ENCODE data around the gene NRAP.
"Not testable (repeated sequence)": the region's sequence is repeated elsewhere in the genome, so short reads cannot be mapped to it uniquely, and the experiment has no call there.

NRAP gene

GRCh38 chr10:113656896-113657295 is 6.9 kb downstream of the NRAP start:
- H3K36me3 ChIP-seq (ENCODE audit: insufficient read depth, low read length), result no peaks in the 10 kb centered on the region
- H3K27ac ChIP-seq (ENCODE audit: low read depth, low read length), result no peak overlapping the region
- no peaks in the 10 kb centered on the region for H3K4me1 ChIP-seq (ENCODE audit: control insufficient read depth, insufficient read depth, low read length, unreplicated experiment)
- H3K4me3 ChIP-seq (ENCODE audit: low read depth, low read length), result no peak overlapping the region
- H3K27me3 ChIP-seq (ENCODE audit: insufficient read depth, low read length), result peaks cover 60% of the 10 kb centered on the region
- no peaks in the 10 kb centered on the region for H3K79me2 ChIP-seq (ENCODE audit: control insufficient read depth, insufficient read depth, low read length, unreplicated experiment)
- H2AFZ ChIP-seq (ENCODE audit: low read length, unreplicated experiment), result no peak overlapping the region

GRCh38 chr10:113652456-113652855 is 11.4 kb downstream of the NRAP start:
- H3K27me3 ChIP-seq (ENCODE audit: insufficient read depth, low read length), result peaks cover 45% of the 10 kb centered on the region
- not testable (repeated sequence) for H3K27ac ChIP-seq (ENCODE audit: low read depth, low read length); H3K4me3 ChIP-seq (ENCODE audit: low read depth, low read length); H3K4me1 ChIP-seq (ENCODE audit: control insufficient read depth, insufficient read depth, low read length, unreplicated experiment); H3K79me2 ChIP-seq (ENCODE audit: control insufficient read depth, insufficient read depth, low read length, unreplicated experiment); H2AFZ ChIP-seq (ENCODE audit: low read length, unreplicated experiment); H3K36me3 ChIP-seq (ENCODE audit: insufficient read depth, low read length)

GRCh38 chr10:113651898-113652297 is 11.9 kb downstream of the NRAP start:
- H3K27ac ChIP-seq (ENCODE audit: low read depth, low read length), result no peak overlapping the region
- no peak overlapping the region for H2AFZ ChIP-seq (ENCODE audit: low read length, unreplicated experiment)
- H3K4me1 ChIP-seq (ENCODE audit: control insufficient read depth, insufficient read depth, low read length, unreplicated experiment), result no peaks in the 10 kb centered on the region
- H3K79me2 ChIP-seq (ENCODE audit: control insufficient read depth, insufficient read depth, low read length, unreplicated experiment), result no peaks in the 10 kb centered on the region
- H3K27me3 ChIP-seq (ENCODE audit: insufficient read depth, low read length), result peaks cover 39% of the 10 kb centered on the region
- no peaks in the 10 kb centered on the region for H3K36me3 ChIP-seq (ENCODE audit: insufficient read depth, low read length)
- H3K4me3 ChIP-seq (ENCODE audit: low read depth, low read length), result no peak overlapping the region

GRCh38 chr10:113651021-113651420 is 12.8 kb downstream of the NRAP start:
- Histone ChIP-seq H3K36me3 (ENCODE audit: insufficient read depth, low read length) (no peaks in the 10 kb centered on the region), H3K4me3 (ENCODE audit: low read depth, low read length) (no peak overlapping the region), H2AFZ (ENCODE audit: low read length, unreplicated experiment) (no peak overlapping the region), H3K79me2 (ENCODE audit: control insufficient read depth, insufficient read depth, low read length, unreplicated experiment) (no peaks in the 10 kb centered on the region), H3K27me3 (ENCODE audit: insufficient read depth, low read length) (peaks cover 34% of the 10 kb centered on the region), H3K27ac (ENCODE audit: low read depth, low read length) (no peak overlapping the region), H3K4me1 (ENCODE audit: control insufficient read depth, insufficient read depth, low read length, unreplicated experiment) (no peaks in the 10 kb centered on the region)

GRCh38 chr10:113650172-113650571 is 13.7 kb downstream of the NRAP start:
- H3K4me3 ChIP-seq (ENCODE audit: low read depth, low read length), result no peak overlapping the region
- no peaks in the 10 kb centered on the region for H3K36me3 ChIP-seq (ENCODE audit: insufficient read depth, low read length)
- H3K79me2 ChIP-seq (ENCODE audit: control insufficient read depth, insufficient read depth, low read length, unreplicated experiment), result no peaks in the 10 kb centered on the region
- no peaks in the 10 kb centered on the region for H3K4me1 ChIP-seq (ENCODE audit: control insufficient read depth, insufficient read depth, low read length, unreplicated experiment)
- H2AFZ ChIP-seq (ENCODE audit: low read length, unreplicated experiment), result no peak overlapping the region
- no peak overlapping the region for H3K27ac ChIP-seq (ENCODE audit: low read depth, low read length)
- peaks cover 34% of the 10 kb centered on the region for H3K27me3 ChIP-seq (ENCODE audit: insufficient read depth, low read length)

- H3K27me3 ChIP-seq (ENCODE audit: insufficient read depth, low read length), result peaks cover 23% of the 10 kb centered on the region
- no peaks in the 10 kb centered on the region for H3K36me3 ChIP-seq (ENCODE audit: insufficient read depth, low read length)
- no peak overlapping the region for H3K27ac ChIP-seq (ENCODE audit: low read depth, low read length)
- H3K79me2 ChIP-seq (ENCODE audit: control insufficient read depth, insufficient read depth, low read length, unreplicated experiment), result no peaks in the 10 kb centered on the region
- H3K4me3 ChIP-seq (ENCODE audit: low read depth, low read length), result no peak overlapping the region
- no peaks in the 10 kb centered on the region for H3K4me1 ChIP-seq (ENCODE audit: control insufficient read depth, insufficient read depth, low read length, unreplicated experiment)
- H2AFZ ChIP-seq (ENCODE audit: low read length, unreplicated experiment), result no peak overlapping the region
Observed at GRCh38 chr10:113648478-113648877, 15.4 kb downstream of the NRAP start.

- Histone ChIP-seq H3K27me3 (ENCODE audit: insufficient read depth, low read length) (peaks cover 21% of the 10 kb centered on the region), H3K27ac (ENCODE audit: low read depth, low read length) (no peak overlapping the region), H3K4me3 (ENCODE audit: low read depth, low read length) (no peak overlapping the region), H3K36me3 (ENCODE audit: insufficient read depth, low read length) (no peaks in the 10 kb centered on the region), H3K79me2 (ENCODE audit: control insufficient read depth, insufficient read depth, low read length, unreplicated experiment) (no peaks in the 10 kb centered on the region), H3K4me1 (ENCODE audit: control insufficient read depth, insufficient read depth, low read length, unreplicated experiment) (no peaks in the 10 kb centered on the region), H2AFZ (ENCODE audit: low read length, unreplicated experiment) (no peak overlapping the region)
Observed at GRCh38 chr10:113647812-113648211, 16.0 kb downstream of the NRAP start.

- H3K79me2 ChIP-seq (ENCODE audit: control insufficient read depth, insufficient read depth, low read length, unreplicated experiment), result no peaks in the 10 kb centered on the region
- no peaks in the 10 kb centered on the region for H3K4me1 ChIP-seq (ENCODE audit: control insufficient read depth, insufficient read depth, low read length, unreplicated experiment)
- no peak overlapping the region for H2AFZ ChIP-seq (ENCODE audit: low read length, unreplicated experiment)
- no peak overlapping the region for H3K27ac ChIP-seq (ENCODE audit: low read depth, low read length)
- H3K36me3 ChIP-seq (ENCODE audit: insufficient read depth, low read length), result no peaks in the 10 kb centered on the region
- H3K4me3 ChIP-seq (ENCODE audit: low read depth, low read length), result no peak overlapping the region
- peaks cover 25% of the 10 kb centered on the region for H3K27me3 ChIP-seq (ENCODE audit: insufficient read depth, low read length)
Observed at GRCh38 chr10:113646336-113647201, 17.3 kb downstream of the NRAP start.

GRCh38 chr10:113644185-113645120 is 19.4 kb downstream of the NRAP start:
- no peaks in the 10 kb centered on the region for H3K4me1 ChIP-seq (ENCODE audit: control insufficient read depth, insufficient read depth, low read length, unreplicated experiment)
- H2AFZ ChIP-seq (ENCODE audit: low read length, unreplicated experiment), result no peak overlapping the region
- H3K79me2 ChIP-seq (ENCODE audit: control insufficient read depth, insufficient read depth, low read length, unreplicated experiment), result no peaks in the 10 kb centered on the region
- H3K4me3 ChIP-seq (ENCODE audit: low read depth, low read length), result no peak overlapping the region
- no peaks in the 10 kb centered on the region for H3K36me3 ChIP-seq (ENCODE audit: insufficient read depth, low read length)
- H3K27me3 ChIP-seq (ENCODE audit: insufficient read depth, low read length), result peaks cover 38% of the 10 kb centered on the region
- H3K27ac ChIP-seq (ENCODE audit: low read depth, low read length), result no peak overlapping the region

GRCh38 chr10:113643183-113643582 is 20.7 kb downstream of the NRAP start:
- Histone ChIP-seq H3K36me3 (ENCODE audit: insufficient read depth, low read length) (no peaks in the 10 kb centered on the region), H3K27ac (ENCODE audit: low read depth, low read length) (no peak overlapping the region), H3K79me2 (ENCODE audit: control insufficient read depth, insufficient read depth, low read length, unreplicated experiment) (no peaks in the 10 kb centered on the region), H3K4me3 (ENCODE audit: low read depth, low read length) (no peak overlapping the region), H2AFZ (ENCODE audit: low read length, unreplicated experiment) (no peak overlapping the region), H3K4me1 (ENCODE audit: control insufficient read depth, insufficient read depth, low read length, unreplicated experiment) (no peaks in the 10 kb centered on the region), H3K27me3 (ENCODE audit: insufficient read depth, low read length) (peaks cover 50% of the 10 kb centered on the region)
